CD4-positive, alpha-beta T cell (primary cell): Measurements from ENCODE around the gene ZDHHC1. TPM values are rescaled to one million over a fixed set of nuclear protein-coding genes. Genes with fewer than 3 reads are reported as not detected.

ENCODE experiments used
- ATAC-seq: fragments of 200-7000 bp; cut with Tn5 transposase; one replicate; pipeline ENCODE4 v1.10.0; 2022; ENCODE audit warnings: mild to moderate bottlenecking; ENCODE audit not compliant: poor library complexity
- CTCF ChIA-PET: fragments of 350-600 bp; sonication (Branson Sonifier 250); formaldehyde crosslinking; loops from one replicate; lab custom pipeline; 2021; ENCODE audit warnings: antibody characterized with exemption, inconsistent platforms; lab: Charles Lee
- POLR2A ChIA-PET: fragments of 350-600 bp; sonication (Branson Sonifier 250); formaldehyde crosslinking; loops from one replicate; lab custom pipeline; 2021; ENCODE audit warnings: antibody characterized with exemption, inconsistent platforms; lab: Charles Lee
- DNase-seq, 14 experiments: peaks; one replicate each; pipeline ENCODE4 v3.0.0-alpha.2; 2013 to 2020; ENCODE audit warnings: mixed read lengths in 2 of 14
- H3K27ac ChIP-seq, 2 donors: one replicate each; pipeline versions ENCODE4 v1.5.1 to v1.7.0; 2013; ENCODE audit warnings: low read length in 2 of 2, low read depth in 1 of 2, mild to moderate bottlenecking in 1 of 2
- H3K27me3 ChIP-seq, 2 experiments: 1 replicate in 1 of 2; 2 replicates in 1 of 2; pipeline versions ENCODE4 v1.6.1 to v1.7.0; 2013; ENCODE audit warnings: low read length in 2 of 2, control low read depth in 1 of 2, mild to moderate bottlenecking in 1 of 2, moderate library complexity in 1 of 2; ENCODE audit not compliant: insufficient read depth in 2 of 2, control insufficient read depth in 1 of 2
- H3K36me3 ChIP-seq: one replicate; pipeline ENCODE4 v1.6.1; 2013; ENCODE audit warnings: low read length, control low read depth; ENCODE audit not compliant: insufficient read depth
- H3K4me1 ChIP-seq: one replicate; pipeline ENCODE4 v1.6.1; 2013; ENCODE audit warnings: low read length, control low read depth; ENCODE audit not compliant: insufficient read depth
- H3K4me3 ChIP-seq: one replicate; pipeline ENCODE4 v1.5.1; 2013; ENCODE audit warnings: mild to moderate bottlenecking, low read length, moderate library complexity
- H3K9me3 ChIP-seq, 2 experiments: 1 replicate in 1 of 2; 2 replicates in 1 of 2; pipeline versions ENCODE4 v1.6.1 to v1.7.0; 2013; ENCODE audit warnings: low read length in 2 of 2, mild to moderate bottlenecking in 2 of 2, control low read depth in 1 of 2, moderate library complexity in 1 of 2; ENCODE audit not compliant: control insufficient read depth in 1 of 2, insufficient read depth in 1 of 2
- H3K27ac Mint-ChIP-seq: one replicate; pipeline ENCODE4 v1.8.0; 2020; ENCODE audit warnings: mixed read lengths
- H3K27me3 Mint-ChIP-seq: one replicate; pipeline ENCODE4 v1.8.0; 2021; ENCODE audit warnings: mixed read lengths
- H3K36me3 Mint-ChIP-seq: one replicate; pipeline ENCODE4 v1.8.0; 2021; ENCODE audit warnings: low read depth, mixed read lengths
- H3K4me1 Mint-ChIP-seq: one replicate; pipeline ENCODE4 v1.8.0; 2021; ENCODE audit warnings: low read depth, mixed read lengths
- H3K4me3 Mint-ChIP-seq: one replicate; pipeline ENCODE4 v1.8.0; 2020; ENCODE audit warnings: mild to moderate bottlenecking, mixed read lengths
- H3K9me3 Mint-ChIP-seq: one replicate; pipeline ENCODE4 v1.8.0; 2020; ENCODE audit warnings: mixed read lengths
- intact Hi-C, 2 experiments: fragments of 100-400 bp; cut with DNase I in 1 of 2; cut with micrococcal nuclease in 1 of 2; formaldehyde crosslinking; loops; one replicate each; pipeline versions ENCODE4 v1.15.1 to v1.9.0; 2023 to 2025; cut with DNase I, micrococcal nuclease
- total RNA-seq, 174 experiments: library from RNA in 2 of 174; stranded (reverse) in 2 of 174; gene quantifications; one replicate each; pipeline ENCODE4 v1.2.3 and lab custom pipeline; 2021 to 2026
- TF ChIP-seq, protein P1 (sequence below): fragments of 200-600 bp; IDR thresholded peaks from one replicate; pipeline ENCODE4 v1.8.0; 2022; ENCODE audit warnings: antibody characterized with exemption, mild to moderate bottlenecking

Gene ZDHHC1
- total RNA-seq, 2 experiments from 2014 or later, result 0.22 TPM; not detected in 1

DNA sequence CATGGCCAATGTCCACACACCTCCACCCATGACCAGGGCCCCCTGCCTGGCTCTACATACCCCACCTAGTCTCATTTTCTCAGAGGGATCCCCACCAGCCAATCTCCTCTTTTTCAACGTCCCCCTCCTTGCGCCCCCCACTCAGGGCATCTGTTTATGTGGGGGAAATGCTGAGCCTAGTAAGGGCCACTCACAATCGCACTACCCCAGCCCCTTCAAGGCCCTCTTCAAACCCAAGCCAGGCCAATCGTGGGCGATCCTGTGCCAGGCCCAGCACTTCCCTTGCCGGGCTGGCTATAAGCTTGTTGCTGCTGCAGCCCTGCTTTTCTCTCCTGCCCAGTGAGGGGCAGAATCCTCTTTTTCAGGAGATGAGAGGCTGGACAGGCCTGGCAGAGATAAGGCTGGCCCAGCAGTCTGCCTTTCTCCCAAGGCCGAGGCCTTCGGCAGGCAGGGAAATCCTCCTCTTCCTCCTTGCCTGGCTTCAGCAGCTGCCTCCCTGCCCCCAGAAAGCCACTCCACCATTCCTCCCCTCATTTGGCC, 30.8 kb upstream of the ZDHHC1 start:
- Mint-ChIP-seq H3K4me1 (no peaks in the 10 kb centered on the region), H3K9me3 (no peaks in the 10 kb centered on the region), H3K27me3 (no peaks in the 10 kb centered on the region), H3K36me3 (peaks cover 57% of the 10 kb centered on the region), H3K27ac (no peak overlapping the region), H3K4me3 (no peak overlapping the region)
- DNase-seq (no peak), ATAC-seq (no peak)
- Histone ChIP-seq H3K9me3 (peaks cover 0 to 4% of the 10 kb centered on the region in 2 experiments), H3K36me3 (peaks cover 72% of the 10 kb centered on the region), H3K4me3 (no peak overlapping the region), H3K27me3 (no peaks in the 10 kb centered on the region), H3K4me1 (no peaks in the 10 kb centered on the region), H3K27ac (no peak overlapping the region)
- intact Hi-C loops, result no loop called here
- ChIA-PET CTCF (no interaction called here), POLR2A (no interaction called here)
- TF ChIP-seq, protein P1, sequence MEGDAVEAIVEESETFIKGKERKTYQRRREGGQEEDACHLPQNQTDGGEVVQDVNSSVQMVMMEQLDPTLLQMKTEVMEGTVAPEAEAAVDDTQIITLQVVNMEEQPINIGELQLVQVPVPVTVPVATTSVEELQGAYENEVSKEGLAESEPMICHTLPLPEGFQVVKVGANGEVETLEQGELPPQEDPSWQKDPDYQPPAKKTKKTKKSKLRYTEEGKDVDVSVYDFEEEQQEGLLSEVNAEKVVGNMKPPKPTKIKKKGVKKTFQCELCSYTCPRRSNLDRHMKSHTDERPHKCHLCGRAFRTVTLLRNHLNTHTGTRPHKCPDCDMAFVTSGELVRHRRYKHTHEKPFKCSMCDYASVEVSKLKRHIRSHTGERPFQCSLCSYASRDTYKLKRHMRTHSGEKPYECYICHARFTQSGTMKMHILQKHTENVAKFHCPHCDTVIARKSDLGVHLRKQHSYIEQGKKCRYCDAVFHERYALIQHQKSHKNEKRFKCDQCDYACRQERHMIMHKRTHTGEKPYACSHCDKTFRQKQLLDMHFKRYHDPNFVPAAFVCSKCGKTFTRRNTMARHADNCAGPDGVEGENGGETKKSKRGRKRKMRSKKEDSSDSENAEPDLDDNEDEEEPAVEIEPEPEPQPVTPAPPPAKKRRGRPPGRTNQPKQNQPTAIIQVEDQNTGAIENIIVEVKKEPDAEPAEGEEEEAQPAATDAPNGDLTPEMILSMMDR, result no peak

DNA sequence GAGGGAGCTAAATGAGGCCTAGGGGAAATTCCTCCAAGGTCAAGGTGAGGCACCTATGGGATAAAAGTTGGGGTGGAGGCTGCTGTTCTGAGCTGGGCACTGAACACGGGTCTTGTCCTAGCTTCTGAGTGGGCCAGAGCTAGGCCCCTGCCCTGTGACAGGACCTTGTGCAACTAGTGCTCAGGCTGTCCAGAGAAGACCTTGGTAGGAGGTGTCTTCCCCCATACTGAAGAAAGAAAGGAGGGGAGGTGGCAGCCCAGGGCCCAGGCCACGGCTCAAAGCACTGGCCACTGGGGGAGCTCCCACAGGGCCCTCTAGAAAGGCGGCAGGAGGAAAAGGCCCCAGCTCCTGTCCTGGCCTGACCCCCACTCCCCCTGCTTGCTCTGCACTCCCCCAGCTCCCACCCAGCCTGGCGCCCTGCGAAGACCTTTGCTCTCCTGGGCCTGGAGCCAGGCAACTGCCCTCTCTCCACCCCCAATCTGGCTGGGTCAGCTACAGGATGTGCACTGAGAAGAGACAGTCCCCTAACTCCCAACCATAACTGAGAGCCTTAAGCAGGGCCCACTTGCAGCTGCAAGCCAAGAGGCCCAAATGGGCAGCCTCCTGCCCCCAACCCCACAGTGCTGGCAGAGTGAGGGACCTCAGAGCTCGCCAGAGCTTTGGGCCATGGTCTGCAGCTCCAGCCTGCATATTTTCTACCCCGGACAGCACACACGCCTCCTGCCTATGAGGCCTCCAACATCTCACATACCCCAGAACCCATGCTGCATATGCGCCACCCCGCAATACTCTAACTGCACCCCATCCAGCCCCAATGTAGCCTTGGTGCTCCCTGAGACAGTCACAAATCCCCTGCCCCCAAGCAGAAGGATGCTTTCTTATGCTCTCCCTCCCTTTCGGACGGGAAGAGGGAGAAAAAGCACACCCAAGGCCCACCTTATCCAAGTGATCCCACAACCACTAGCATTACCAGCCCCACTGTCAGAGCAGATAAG, 29.9 kb upstream of the ZDHHC1 start:
- Mint-ChIP-seq H3K27ac (no peak overlapping the region), H3K4me3 (no peak overlapping the region), H3K36me3 (peaks cover 59% of the 10 kb centered on the region), H3K4me1 (no peaks in the 10 kb centered on the region), H3K9me3 (no peaks in the 10 kb centered on the region), H3K27me3 (no peaks in the 10 kb centered on the region)
- intact Hi-C loops, result no loop called here
- DNase-seq, result no peak
- Histone ChIP-seq H3K9me3 (peaks cover 0 to 4% of the 10 kb centered on the region in 2 experiments), H3K27ac (no peak overlapping the region), H3K4me3 (no peak overlapping the region), H3K4me1 (no peaks in the 10 kb centered on the region), H3K36me3 (peaks cover 71% of the 10 kb centered on the region), H3K27me3 (no peaks in the 10 kb centered on the region)
- TF ChIP-seq, protein P1, result no peak
- ATAC-seq, result no peak
- ChIA-PET POLR2A (no interaction called here), CTCF (no interaction called here)

DNA sequence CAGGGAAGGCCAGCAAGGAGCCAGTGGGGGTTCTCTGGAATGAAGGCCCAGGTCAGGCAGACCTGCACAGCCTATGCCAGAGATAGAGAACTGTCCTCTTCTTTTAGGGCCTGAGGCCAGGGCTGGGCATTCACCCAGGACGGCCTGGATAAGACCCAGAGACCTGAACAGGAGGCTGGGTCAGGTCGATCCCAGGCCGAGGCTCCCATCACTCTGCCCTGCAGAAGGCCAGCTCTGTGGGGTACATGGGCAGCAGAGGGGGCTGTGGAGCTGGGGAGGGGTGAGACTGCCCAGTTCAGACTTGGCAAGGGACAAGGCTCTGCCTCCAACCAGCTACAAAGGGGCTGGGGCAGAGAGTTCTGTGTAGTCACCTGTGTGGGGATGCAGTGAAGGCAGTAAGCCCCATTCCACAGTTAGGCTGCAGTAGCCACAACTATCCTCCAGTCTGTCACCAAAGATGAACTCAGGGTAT, 29.2 kb upstream of the ZDHHC1 start:
- H3K27me3 Mint-ChIP-seq, result no peaks in the 10 kb centered on the region
- H3K27ac Mint-ChIP-seq, result no peak overlapping the region
- no peaks in the 10 kb centered on the region for H3K27me3 ChIP-seq
- DNase-seq (no peak), ATAC-seq (no peak)
- H3K4me3 ChIP-seq, result no peak overlapping the region
- peaks cover 53% of the 10 kb centered on the region for H3K36me3 Mint-ChIP-seq
- intact Hi-C loops, result no loop called here
- CTCF ChIA-PET, result no interaction called here
- H3K27ac ChIP-seq, result no peak overlapping the region
- no peaks in the 10 kb centered on the region for H3K4me1 Mint-ChIP-seq
- TF ChIP-seq, protein P1, result no peak
- no peaks in the 10 kb centered on the region for H3K9me3 Mint-ChIP-seq
- POLR2A ChIA-PET, result no interaction called here
- H3K36me3 ChIP-seq, result peaks cover 70% of the 10 kb centered on the region
- H3K9me3 ChIP-seq, result peaks cover 0 to 4% of the 10 kb centered on the region in 2 experiments
- no peak overlapping the region for H3K4me3 Mint-ChIP-seq
- no peaks in the 10 kb centered on the region for H3K4me1 ChIP-seq
